Measurements from ENCODE around the gene BICDL1.
"Not testable (repeated sequence)": the region's sequence is repeated elsewhere in the genome, so short reads cannot be mapped to it uniquely, and the experiment has no call there.

Gene BICDL1, protein sequence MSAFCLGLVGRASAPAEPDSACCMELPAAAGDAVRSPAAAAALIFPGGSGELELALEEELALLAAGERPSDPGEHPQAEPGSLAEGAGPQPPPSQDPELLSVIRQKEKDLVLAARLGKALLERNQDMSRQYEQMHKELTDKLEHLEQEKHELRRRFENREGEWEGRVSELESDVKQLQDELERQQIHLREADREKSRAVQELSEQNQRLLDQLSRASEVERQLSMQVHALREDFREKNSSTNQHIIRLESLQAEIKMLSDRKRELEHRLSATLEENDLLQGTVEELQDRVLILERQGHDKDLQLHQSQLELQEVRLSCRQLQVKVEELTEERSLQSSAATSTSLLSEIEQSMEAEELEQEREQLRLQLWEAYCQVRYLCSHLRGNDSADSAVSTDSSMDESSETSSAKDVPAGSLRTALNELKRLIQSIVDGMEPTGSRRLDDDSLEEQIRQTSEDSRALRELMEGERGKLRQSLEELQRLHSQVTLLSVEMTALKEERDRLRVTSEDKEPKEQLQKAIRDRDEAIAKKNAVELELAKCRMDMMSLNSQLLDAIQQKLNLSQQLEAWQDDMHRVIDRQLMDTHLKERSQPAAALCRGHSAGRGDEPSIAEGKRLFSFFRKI

GRCh38 chr12:119988472-119989360, at the start of gene BICDL1:
Gene BICDL1 (plus strand): TSS chr12:119989236. CDS start chr12:119989869, 633 bp downstream.
- DNase-seq = peak; percentile 95

GRCh38 chr12:119940897-119941296, 48.1 kb upstream of the BICDL1 start:
- DNase-seq = no peak

DNA sequence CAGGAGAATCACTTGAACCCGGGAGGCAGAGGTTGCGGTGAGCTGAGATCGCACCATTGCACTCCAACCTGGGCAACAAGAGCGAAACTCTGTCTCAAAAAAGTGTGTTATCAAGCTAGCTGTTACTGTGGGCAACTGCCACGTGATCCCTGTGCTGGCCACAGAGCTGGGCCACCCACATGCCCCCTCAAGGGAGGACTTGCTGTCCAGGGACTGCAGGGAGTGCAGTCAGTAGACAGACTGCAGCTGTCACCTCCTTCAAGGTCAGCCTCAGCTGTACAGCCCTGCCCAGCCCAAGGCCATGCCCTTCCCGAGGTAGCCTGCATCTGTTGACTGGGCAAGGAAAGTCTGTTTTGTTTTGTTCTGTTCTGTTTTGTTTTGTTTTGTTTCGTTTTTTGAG, 46.6 kb upstream of the BICDL1 start:
- no peak for DNase-seq

GRCh38 chr12:119946213-119946612, 42.8 kb upstream of the BICDL1 start:
- no peak for DNase-seq

GRCh38 chr12:119949145-119949544, 39.9 kb upstream of the BICDL1 start:
- no peak for DNase-seq

DNA sequence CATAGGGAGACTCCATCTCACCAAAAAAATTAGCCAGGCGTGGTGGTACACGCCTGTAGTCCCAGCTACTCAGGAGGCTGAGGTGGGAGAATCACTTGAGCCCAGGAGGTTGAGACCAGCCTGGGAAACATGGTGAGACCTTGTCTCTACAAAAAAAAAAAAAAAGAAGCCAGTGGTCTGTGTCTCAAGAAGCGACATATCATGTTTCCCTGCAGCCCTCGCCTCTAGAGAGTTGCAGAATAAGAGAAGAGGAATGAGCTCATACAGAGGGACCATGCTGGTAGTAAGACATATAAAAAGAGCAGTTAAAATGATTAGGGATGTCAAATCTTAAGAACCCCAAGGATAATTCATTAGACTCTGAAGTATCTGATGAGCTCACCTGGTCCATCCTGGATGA, 39.4 kb upstream of the BICDL1 start:
- DNase-seq = no peak

DNA sequence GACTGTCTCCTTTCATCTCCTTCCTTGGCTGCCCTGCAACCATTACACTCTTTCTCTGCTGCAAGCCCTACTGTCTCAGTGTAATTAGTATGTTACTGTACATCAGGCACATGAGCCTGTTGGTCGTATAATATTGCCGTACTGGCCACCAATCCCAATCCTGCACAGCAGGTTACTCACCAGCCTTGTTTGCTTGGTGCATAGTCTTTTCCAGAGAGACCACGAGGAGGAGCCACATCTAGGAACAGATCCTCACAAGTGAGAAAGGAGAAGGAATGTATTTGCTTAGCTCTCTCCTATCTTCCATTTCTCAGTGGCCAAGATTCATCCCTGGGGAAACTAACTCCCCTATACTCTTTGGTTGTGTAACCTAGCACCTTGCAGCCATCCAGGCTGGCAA, 33.0 kb upstream of the BICDL1 start:
- no peak for DNase-seq

DNA sequence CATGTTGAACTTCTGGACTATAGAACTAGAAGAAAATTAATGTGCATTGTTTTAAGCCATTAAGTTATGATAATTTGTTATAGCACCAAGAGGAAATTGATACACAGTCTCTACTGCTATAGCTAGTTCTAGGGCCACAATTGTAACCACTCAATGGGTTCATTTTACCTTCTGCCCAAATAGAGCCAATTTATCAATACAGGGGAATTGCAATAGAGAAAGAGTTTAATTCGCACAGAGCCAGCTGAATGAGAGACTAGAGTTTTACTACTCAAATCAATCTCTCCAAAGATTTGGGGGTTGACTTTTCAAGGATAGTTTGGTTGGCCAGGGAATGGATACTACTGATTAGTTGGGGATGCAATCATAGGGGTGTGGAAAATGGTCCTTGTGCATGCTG, 31.9 kb upstream of the BICDL1 start:
- DNase-seq = no peak

DNA sequence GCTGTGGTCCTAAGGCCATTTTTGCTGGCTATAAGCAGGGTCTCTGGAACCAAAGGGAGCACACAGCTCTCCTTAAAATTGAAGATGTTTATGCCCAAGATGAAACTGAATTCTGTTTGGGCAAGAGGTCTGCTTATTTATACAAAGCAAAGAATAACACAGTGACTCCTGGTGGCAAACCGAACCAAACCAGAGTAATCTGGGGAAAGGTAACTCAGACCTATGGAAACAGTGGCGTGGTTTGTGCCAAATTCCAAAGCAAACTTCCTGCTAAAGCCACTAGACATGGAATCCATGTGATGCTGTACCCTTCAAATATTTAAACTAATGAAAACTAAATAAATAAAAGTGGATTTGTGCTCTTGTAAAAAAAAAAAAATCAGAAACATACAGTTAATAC, 29.6 kb upstream of the BICDL1 start:
- DNase-seq = no peak

- DNase-seq = no peak
Measured at GRCh38 chr12:119964123-119964522, 24.9 kb upstream of the BICDL1 start.

- DNase-seq = no peak
Measured at GRCh38 chr12:119964929-119965328, 24.1 kb upstream of the BICDL1 start.

- DNase-seq = no peak
Measured at GRCh38 chr12:119980242-119980641, 8.8 kb upstream of the BICDL1 start.

GRCh38 chr12:119980702-119981101, 8.3 kb upstream of the BICDL1 start:
- DNase-seq = not testable (repeated sequence)

DNA sequence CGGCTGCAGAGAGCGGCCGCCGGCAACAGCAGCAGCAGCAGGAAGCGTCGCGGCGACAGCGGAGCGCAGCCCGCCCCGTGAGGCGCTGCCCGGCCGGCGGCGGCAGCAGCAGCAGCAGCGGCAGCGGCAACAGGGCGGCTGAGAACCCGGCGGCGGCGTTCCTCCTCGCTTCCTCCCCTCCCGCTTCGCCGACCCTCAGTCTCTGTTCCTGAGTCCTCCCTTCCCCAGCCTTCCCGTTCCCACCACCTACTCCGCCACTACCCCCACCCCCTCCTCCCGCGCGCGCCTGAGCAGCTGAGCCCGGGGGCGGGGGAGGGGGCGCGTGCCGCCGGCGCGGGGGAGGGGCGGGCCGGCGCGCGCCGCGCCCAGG, 310 bp downstream of the BICDL1 start:
- DNase-seq = peak; percentile 22

GRCh38 chr12:119989731-119990381, 820 bp downstream of the BICDL1 start:
- peak; percentile 15 for DNase-seq

DNA sequence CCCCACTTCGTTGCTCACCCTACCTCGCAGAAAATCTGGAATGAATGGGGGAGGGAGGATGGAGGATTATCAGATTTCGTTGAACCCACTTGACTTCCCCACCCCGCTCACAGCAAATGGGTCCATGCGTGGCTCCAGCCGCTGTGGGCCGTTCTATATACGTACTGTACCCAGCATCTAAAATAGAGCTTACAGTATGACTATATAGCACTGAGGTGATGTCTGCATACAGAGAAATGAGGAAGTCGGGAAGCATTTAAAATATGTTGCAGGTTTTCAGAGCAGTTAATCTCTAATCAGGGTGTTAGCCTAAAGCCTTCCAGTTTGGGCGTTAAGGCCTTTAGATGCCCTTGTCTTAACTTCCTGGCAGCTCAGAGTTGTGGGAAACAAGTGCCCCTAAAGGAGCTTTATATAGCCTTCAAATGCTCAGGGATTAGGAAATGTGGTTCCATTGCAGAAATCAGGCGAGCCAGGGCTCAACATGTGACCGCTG, 1.4 kb downstream of the BICDL1 start:
- no peak for DNase-seq

DNA sequence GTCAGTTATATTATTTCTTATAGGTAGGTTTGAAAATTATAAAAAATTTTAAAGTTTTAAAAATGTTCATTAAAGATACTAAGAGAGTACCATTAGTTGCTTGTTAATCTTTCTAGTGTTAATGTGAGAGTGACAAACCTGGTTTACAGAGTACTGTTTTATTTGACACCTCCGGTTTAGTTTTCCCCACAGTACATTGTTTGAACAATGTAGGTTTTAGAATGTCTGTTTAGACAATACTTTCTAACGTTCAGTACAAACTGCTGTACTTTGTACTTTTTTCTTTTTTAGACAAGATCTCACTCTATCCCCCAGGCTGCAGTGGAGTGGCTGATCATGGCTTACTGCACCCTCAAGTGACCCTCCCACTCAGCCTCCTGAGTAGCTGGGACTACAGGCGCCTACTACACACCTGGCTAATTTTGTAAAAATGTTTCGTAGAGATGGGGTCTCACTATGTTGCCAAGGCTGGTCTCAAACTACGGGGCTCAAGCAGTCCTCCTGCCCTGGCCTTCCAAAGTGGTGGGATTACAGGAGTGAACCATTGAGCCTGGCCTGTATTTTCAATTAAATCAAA, 3.2 kb downstream of the BICDL1 start:
- DNase-seq = no peak

DNA sequence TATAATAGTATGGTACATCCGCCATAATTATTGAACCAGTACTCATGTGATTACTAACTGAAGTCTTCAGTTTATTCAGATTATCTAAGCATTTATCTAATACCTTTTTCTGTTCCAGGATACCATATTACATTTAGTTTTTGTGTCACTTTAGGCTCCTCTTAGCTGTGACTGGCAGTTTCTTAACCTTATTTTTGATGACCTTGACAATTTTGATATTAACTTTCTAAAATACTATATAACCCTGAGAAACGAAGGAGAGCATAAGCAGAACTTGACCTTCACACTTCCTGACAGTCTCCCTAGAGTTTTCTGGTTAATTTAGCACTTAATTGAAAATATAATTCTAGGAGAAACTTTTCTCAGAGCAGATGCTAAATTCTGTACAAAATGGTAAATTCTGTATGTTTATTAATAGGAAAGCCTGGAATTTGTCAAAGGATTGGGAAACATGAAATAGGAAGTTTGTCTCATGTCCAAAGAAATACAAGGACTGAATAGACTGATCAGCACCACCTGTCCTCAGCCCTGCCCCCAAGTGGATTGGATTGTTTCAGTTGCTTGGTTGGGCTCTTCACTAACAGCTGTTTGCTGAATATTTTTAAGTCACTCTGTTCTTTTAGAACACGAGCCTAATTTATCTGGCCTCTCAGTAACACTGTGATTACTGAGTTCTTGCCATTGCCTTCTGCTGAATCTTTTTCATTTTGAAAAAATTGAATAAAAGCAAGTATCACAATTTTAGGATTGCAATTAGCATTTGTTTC, 6.0 kb downstream of the BICDL1 start:
- no peak for DNase-seq

GRCh38 chr12:119996417-119996816, 7.4 kb downstream of the BICDL1 start:
- no peak for DNase-seq

- DNase-seq = no peak
Measured at GRCh38 chr12:119998471-119999245, 9.6 kb downstream of the BICDL1 start.

- no peak for DNase-seq
Measured at GRCh38 chr12:120000556-120000955, 11.5 kb downstream of the BICDL1 start.

Data from NK-92 treated with Interleukin-12 subunit alpha and Interleukin-12 subunit beta, amount 100 ng/mL, for 24 hours (cell line).